ENCODE data around the gene SERPINF2. TPM values are rescaled to one million over a fixed set of nuclear protein-coding genes. Genes with fewer than 3 reads are reported as not detected.
A peak's percentile ranks its signal among the peaks of the same experiment; 100 is the strongest.

SERPINF2 gene
- total RNA-seq, 1 donor from 2014 or later, result 0.33 TPM

- Histone ChIP-seq H3K4me3 (no peak overlapping the region), H3K9me3 (replicated peaks) (no peaks in the 10 kb centered on the region), H3K27me3 (ENCODE audit: low read depth) (peaks cover 5% of the 10 kb centered on the region), H3K27ac (replicated peaks) (no peak overlapping the region), H3K36me3 (no peaks in the 10 kb centered on the region), H3K4me1 (no peaks in the 10 kb centered on the region)
- TF ChIP-seq CTCF (IDR thresholded peaks at IDR 0.05; ENCODE audit: borderline replicate concordance), result no peak
- no peak for DNase-seq
- intact Hi-C loops (cut with micrococcal nuclease), result no loop called here
These were observed 12.7 kb downstream of the SERPINF2 start for GRCh38 chr17:1755252-1755826.

- Histone ChIP-seq H3K27me3 (ENCODE audit: low read depth) (peaks cover 5% of the 10 kb centered on the region), H3K4me3 (no peak overlapping the region), H3K36me3 (no peaks in the 10 kb centered on the region), H3K9me3 (replicated peaks) (no peaks in the 10 kb centered on the region), H3K4me1 (no peaks in the 10 kb centered on the region), H3K27ac (replicated peaks) (no peak overlapping the region)
- no peak for TF ChIP-seq CTCF (IDR thresholded peaks at IDR 0.05; ENCODE audit: borderline replicate concordance)
- intact Hi-C loops (cut with micrococcal nuclease), result no loop called here
- DNase-seq, result no peak
These were observed 13.2 kb downstream of the SERPINF2 start for GRCh38 chr17:1755827-1756262.

- no peak overlapping the region for H3K27ac ChIP-seq (replicated peaks)
- no peaks in the 10 kb centered on the region for H3K36me3 ChIP-seq
- intact Hi-C loops (cut with micrococcal nuclease), result no loop called here
- DNase-seq, result no peak
- peaks cover 8% of the 10 kb centered on the region for H3K4me1 ChIP-seq
- no peak for TF ChIP-seq CTCF (IDR thresholded peaks at IDR 0.05; ENCODE audit: borderline replicate concordance)
- no peaks in the 10 kb centered on the region for H3K9me3 ChIP-seq (replicated peaks)
- H3K4me3 ChIP-seq, result no peak overlapping the region
- peaks cover 17% of the 10 kb centered on the region for H3K27me3 ChIP-seq (ENCODE audit: low read depth)
These were observed 16.1 kb downstream of the SERPINF2 start for GRCh38 chr17:1758807-1759206.

- H3K4me3 ChIP-seq, result no peak overlapping the region
- TF ChIP-seq CTCF (IDR thresholded peaks at IDR 0.05; ENCODE audit: borderline replicate concordance), result no peak
- peaks cover 16% of the 10 kb centered on the region for H3K4me1 ChIP-seq
- H3K27ac ChIP-seq (replicated peaks), result no peak overlapping the region
- no peaks in the 10 kb centered on the region for H3K36me3 ChIP-seq
- H3K9me3 ChIP-seq (replicated peaks), result no peaks in the 10 kb centered on the region
- DNase-seq, result no peak
- intact Hi-C loops (cut with micrococcal nuclease), result no loop called here
- H3K27me3 ChIP-seq (ENCODE audit: low read depth), result peaks cover 17% of the 10 kb centered on the region
These were observed 16.9 kb downstream of the SERPINF2 start for GRCh38 chr17:1759529-1759928.

GRCh38 chr17:1762233-1762900 is 19.7 kb downstream of the SERPINF2 start:
- peaks cover 22% of the 10 kb centered on the region for H3K27me3 ChIP-seq (ENCODE audit: low read depth)
- H3K36me3 ChIP-seq, result no peaks in the 10 kb centered on the region
- peaks cover 34% of the 10 kb centered on the region for H3K4me1 ChIP-seq
- no peaks in the 10 kb centered on the region for H3K9me3 ChIP-seq (replicated peaks)
- peak overlapping the region; percentile 85 for H3K27ac ChIP-seq (replicated peaks)
- intact Hi-C loops (cut with micrococcal nuclease), result no loop called here
- peak; percentile 61 for DNase-seq
- TF ChIP-seq CTCF (IDR thresholded peaks at IDR 0.05; ENCODE audit: borderline replicate concordance), result no peak
- H3K4me3 ChIP-seq, result peak overlapping the region; percentile 65
